Measurements from ENCODE around the gene GPX6.

DNA sequence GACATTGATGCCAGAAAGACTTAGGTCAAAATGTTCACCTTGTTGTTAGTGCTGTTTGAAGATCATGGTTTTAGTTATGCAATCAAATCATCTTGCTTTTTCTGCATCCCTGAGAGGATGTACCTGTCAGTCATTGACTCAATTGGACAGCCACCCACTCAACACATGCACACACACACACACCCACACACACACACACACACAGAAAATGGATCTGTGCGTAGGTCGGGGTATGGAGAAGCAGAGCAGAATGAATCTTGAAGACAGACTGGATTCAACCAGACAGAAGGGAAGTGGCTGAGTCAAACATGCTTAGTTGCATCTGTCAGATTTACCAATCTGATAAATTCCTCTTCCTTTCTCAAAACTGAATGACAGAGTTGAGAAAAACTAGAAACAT, 53.2 kb downstream of the GPX6 start:
- TF ChIP-seq POLR2A (IDR thresholded peaks at IDR 0.05; ENCODE audit: low read depth, low read length) (no peak), POLR2AphosphoS5 (IDR thresholded peaks at IDR 0.05; ENCODE audit: low read depth, low read length) (no peak), POU2F2 (IDR thresholded peaks at IDR 0.05; ENCODE audit: low read depth, low read length) (no peak), SPI1 (IDR thresholded peaks at IDR 0.05; ENCODE audit: low read depth, low read length) (no peak), TAF1 (IDR thresholded peaks at IDR 0.05; ENCODE audit: low read depth, low read length) (no peak), PAX5 (IDR thresholded peaks at IDR 0.05; ENCODE audit: insufficient read depth, low read length, severe bottlenecking) (no peak)

All from GM12891 (cell line).